Endothelial cell (in vitro differentiated cells): Measurements from ENCODE around the gene ZBTB7B. TPM values are rescaled to one million over a fixed set of nuclear protein-coding genes. Genes with fewer than 3 reads are reported as not detected.
A peak's percentile ranks its signal among the peaks of the same experiment; 100 is the strongest.

Experiments used
- DNase-seq: peaks from one replicate; pipeline ENCODE4 v3.0.0; 2021; ENCODE audit warnings: low spot score
- H3K27ac Mint-ChIP-seq: one replicate; pipeline ENCODE4 v1.8.0; 2021; ENCODE audit warnings: mixed read lengths, inconsistent platforms; ENCODE audit not compliant: unreplicated experiment
- H3K27me3 Mint-ChIP-seq: one replicate; pipeline ENCODE4 v1.8.0; 2021; ENCODE audit warnings: mild to moderate bottlenecking, moderate library complexity, mixed read lengths, inconsistent platforms; ENCODE audit not compliant: unreplicated experiment
- H3K36me3 Mint-ChIP-seq: one replicate; pipeline ENCODE4 v1.8.0; 2021; ENCODE audit warnings: mild to moderate bottlenecking, low read depth, mixed read lengths, inconsistent platforms; ENCODE audit not compliant: unreplicated experiment
- H3K4me1 Mint-ChIP-seq: one replicate; pipeline ENCODE4 v1.8.0; 2021; ENCODE audit warnings: mild to moderate bottlenecking, mixed read lengths, inconsistent platforms; ENCODE audit not compliant: unreplicated experiment
- H3K4me3 Mint-ChIP-seq: one replicate; pipeline ENCODE4 v1.8.0; 2021; ENCODE audit warnings: mild to moderate bottlenecking, mixed read lengths, inconsistent platforms; ENCODE audit not compliant: unreplicated experiment
- H3K9me3 Mint-ChIP-seq: one replicate; pipeline ENCODE4 v1.8.0; 2021; ENCODE audit warnings: mixed read lengths, inconsistent platforms; ENCODE audit not compliant: unreplicated experiment
- total RNA-seq: library from RNA; stranded (reverse); fragmentation: NEBNext Ultra II Directional; extraction: Animal tissue kit (Norgen Biotek cat#: 25700); gene quantifications from one replicate; pipeline ENCODE4 v1.2.1, GENCODE V29; 2021; ENCODE audit not compliant: unreplicated experiment
- TF ChIP-seq, protein P1 (sequence below): fragments of 200-600 bp; sonication (generic); IDR thresholded peaks from one replicate; pipeline ENCODE4 v1.5.0; 2021; ENCODE audit warnings: antibody characterized with exemption; ENCODE audit not compliant: unreplicated experiment

ZBTB7B gene
- total RNA-seq, 1 donor from 2014 or later = 23.3 TPM

DNA sequence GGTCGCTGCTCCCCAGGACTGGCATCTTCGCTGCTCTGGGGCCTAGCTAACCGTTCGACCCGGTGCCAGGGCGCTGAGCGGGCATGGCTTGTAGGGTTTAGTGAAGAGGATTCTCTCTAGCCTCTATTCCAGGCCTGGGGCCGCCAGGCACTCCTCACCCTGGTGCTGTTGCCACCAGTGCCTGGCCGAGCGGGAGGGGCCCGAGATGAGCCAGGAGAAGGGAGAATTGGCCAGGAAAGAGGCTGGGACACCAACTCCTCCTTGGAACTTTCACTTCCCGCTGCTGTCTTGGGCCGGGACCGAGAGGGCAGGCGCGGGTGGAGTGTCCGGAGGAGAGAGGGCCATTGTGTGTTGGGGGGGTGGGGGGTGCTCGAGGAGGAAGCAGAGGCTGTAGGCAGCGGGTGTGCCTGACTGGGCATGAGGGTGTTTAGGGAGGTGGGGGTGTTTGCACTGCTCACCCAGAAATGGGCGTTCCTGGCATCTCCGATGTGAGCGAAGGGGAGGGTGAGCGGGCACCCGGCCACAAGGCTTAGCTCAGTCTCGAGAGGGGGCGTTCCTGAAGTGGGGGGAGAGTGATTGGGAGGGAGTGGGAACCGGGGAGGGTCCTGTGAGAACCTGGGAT, 49.3 kb downstream of the ZBTB7B start:
- TF ChIP-seq, protein P1, sequence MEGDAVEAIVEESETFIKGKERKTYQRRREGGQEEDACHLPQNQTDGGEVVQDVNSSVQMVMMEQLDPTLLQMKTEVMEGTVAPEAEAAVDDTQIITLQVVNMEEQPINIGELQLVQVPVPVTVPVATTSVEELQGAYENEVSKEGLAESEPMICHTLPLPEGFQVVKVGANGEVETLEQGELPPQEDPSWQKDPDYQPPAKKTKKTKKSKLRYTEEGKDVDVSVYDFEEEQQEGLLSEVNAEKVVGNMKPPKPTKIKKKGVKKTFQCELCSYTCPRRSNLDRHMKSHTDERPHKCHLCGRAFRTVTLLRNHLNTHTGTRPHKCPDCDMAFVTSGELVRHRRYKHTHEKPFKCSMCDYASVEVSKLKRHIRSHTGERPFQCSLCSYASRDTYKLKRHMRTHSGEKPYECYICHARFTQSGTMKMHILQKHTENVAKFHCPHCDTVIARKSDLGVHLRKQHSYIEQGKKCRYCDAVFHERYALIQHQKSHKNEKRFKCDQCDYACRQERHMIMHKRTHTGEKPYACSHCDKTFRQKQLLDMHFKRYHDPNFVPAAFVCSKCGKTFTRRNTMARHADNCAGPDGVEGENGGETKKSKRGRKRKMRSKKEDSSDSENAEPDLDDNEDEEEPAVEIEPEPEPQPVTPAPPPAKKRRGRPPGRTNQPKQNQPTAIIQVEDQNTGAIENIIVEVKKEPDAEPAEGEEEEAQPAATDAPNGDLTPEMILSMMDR = no peak
- no peak for DNase-seq
- H3K36me3 Mint-ChIP-seq = peaks cover 17% of the 10 kb centered on the region
- H3K9me3 Mint-ChIP-seq = no peaks in the 10 kb centered on the region
- peak overlapping the region; percentile 97 for H3K4me3 Mint-ChIP-seq
- H3K27me3 Mint-ChIP-seq = peaks cover 17% of the 10 kb centered on the region
- H3K4me1 Mint-ChIP-seq = peaks cover 44% of the 10 kb centered on the region
- peak overlapping the region; percentile 62 for H3K27ac Mint-ChIP-seq

DNA sequence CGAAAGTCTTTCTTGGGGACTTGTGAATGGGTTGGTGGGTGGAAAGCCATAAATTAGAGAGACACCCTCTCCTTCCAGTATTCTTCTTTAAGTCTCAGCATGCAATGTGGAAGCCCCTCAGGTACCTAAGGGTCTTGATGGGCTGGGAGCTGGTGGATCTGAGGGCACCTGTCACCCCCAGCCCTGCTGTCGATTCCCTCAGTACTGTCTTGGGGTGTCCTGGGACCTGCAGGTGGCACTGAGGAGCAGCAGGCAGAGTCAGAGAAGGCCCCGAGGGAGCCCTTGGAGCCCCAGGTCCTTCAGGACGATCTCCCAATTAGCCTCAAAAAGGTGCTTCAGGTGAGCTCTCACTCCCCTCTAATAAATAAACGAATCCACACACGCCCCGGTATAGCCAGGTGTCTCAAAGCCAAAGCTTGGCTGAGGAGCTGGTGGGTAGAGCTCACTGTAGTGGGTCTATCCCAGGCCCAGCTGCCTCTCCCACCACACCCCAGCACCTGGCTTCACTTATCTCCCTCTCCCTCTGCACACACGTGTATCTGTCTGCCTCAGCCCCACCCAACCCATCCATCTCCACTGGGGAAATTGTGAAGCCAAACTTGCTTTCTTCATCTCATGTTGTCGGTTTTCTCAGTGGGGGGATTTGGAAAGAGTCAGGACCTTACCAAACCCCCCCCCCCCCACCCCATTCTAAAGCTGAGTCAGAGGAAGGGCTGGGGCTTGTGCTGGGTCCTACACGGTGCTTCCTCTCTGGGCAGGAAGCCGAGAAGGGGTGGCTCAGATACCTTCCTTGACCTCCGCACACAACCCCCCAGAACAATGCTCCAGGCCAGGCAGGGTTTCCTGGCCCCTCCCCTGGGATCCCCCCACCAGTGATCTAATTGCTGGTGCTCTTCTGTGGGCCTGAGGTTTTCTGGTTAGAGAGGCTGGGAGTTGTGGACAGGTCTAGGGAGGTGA, 50.1 kb downstream of the ZBTB7B start:
- Mint-ChIP-seq H3K9me3 (no peaks in the 10 kb centered on the region), H3K27ac (peak overlapping the region; percentile 75)
- DNase-seq = no peak

DNA sequence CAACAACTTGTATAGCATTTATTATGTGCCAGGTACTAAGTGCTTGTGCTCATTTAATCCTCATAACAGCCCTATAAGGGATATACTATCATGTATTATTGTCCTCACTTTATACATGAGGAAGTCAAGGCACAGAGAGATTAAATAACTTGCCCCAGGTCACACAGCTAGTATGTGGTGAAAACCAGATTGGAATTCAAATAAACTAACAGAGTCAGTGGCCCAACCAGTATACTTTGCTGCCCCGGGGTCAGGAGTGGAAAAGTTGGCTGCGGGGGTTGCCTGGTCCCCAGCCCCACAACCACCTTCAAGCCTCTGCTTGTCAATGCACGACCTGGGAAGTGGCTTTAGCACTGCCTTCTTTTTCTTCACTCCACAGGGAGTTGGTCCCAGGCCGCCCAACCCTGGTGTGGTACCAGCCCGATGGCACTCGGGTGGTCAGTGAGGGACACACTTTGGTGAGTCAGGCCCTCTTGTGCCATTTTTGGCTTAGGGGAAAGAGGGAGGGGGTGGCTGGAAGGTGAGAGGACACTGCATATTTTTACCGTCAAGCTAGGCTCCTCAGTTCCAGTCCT, 51.0 kb downstream of the ZBTB7B start:
- TF ChIP-seq, protein P1 = no peak
- Mint-ChIP-seq H3K27me3 (peaks cover 14% of the 10 kb centered on the region), H3K36me3 (peaks cover 28% of the 10 kb centered on the region), H3K4me1 (peaks cover 33% of the 10 kb centered on the region), H3K27ac (peak overlapping the region; percentile 75), H3K9me3 (no peaks in the 10 kb centered on the region), H3K4me3 (peak overlapping the region; percentile 97)
- no peak for DNase-seq

More for the DNA sequence above, 50.1 kb downstream of the ZBTB7B start:
- H3K36me3 Mint-ChIP-seq = peaks cover 23% of the 10 kb centered on the region
- TF ChIP-seq, protein P1 = no peak
- peak overlapping the region; percentile 97 for H3K4me3 Mint-ChIP-seq
- H3K4me1 Mint-ChIP-seq = peaks cover 39% of the 10 kb centered on the region
- H3K27me3 Mint-ChIP-seq = peaks cover 15% of the 10 kb centered on the region

DNA sequence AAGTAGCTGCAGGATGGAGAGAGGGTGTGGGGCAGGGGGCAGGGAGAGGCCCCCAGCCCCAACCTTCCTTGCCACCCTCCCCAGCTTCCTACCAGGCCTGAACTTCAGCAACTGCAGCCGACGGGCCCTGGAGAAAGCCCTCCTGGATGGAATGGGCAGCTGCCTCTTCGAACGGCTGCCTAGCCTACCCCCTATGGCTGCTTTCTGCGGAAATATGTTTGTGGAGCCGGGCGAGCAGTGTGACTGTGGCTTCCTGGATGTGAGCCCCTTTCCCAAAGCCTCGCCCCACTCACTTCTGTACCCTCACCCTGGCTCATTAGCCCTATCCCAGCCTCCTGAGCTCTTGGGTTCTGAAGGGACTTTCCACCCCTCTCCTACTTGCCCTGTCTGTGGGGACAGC, 54.5 kb downstream of the ZBTB7B start:
- Mint-ChIP-seq H3K4me1 (peaks cover 18% of the 10 kb centered on the region), H3K27me3 (peaks cover 14% of the 10 kb centered on the region), H3K27ac (no peak overlapping the region), H3K36me3 (peaks cover 30% of the 10 kb centered on the region), H3K9me3 (no peaks in the 10 kb centered on the region), H3K4me3 (no peak overlapping the region)
- TF ChIP-seq, protein P1 = no peak
- no peak for DNase-seq
